Chondrocyte (in vitro differentiated cells): ENCODE results near the gene MATK. TPM values are rescaled to one million over a fixed set of nuclear protein-coding genes. Genes with fewer than 3 reads are reported as not detected.

Experiments used
- DNase-seq: peaks from one replicate; pipeline ENCODE4 v3.0.0; 2021; ENCODE audit warnings: mixed read lengths, low spot score
- H3K27ac Mint-ChIP-seq: one replicate; pipeline ENCODE4 v1.8.0; 2021; ENCODE audit warnings: mild to moderate bottlenecking, moderate library complexity, mixed read lengths; ENCODE audit not compliant: unreplicated experiment
- H3K27me3 Mint-ChIP-seq: 2 replicates; pipeline ENCODE4 v1.8.0; 2021; ENCODE audit warnings: low read depth, mixed read lengths
- H3K36me3 Mint-ChIP-seq: 2 replicates; pipeline ENCODE4 v1.8.0; 2021; ENCODE audit warnings: low read depth, mixed read lengths
- H3K4me1 Mint-ChIP-seq: 2 replicates; pipeline ENCODE4 v1.8.0; 2021; ENCODE audit warnings: low read depth, mild to moderate bottlenecking, mixed read lengths
- H3K4me3 Mint-ChIP-seq: one replicate; pipeline ENCODE4 v1.8.0; 2021; ENCODE audit warnings: mild to moderate bottlenecking, moderate library complexity, mixed read lengths; ENCODE audit not compliant: unreplicated experiment
- H3K9me3 Mint-ChIP-seq: 2 replicates; pipeline ENCODE4 v1.8.0; 2021; ENCODE audit warnings: low read depth, mixed read lengths
- total RNA-seq: library from RNA; stranded (reverse); gene quantifications from 3 replicates; pipeline ENCODE4 v1.2.1, GENCODE V29; 2021
- TF ChIP-seq, protein P1 (sequence below): fragments of 200-600 bp; sonication (generic); IDR thresholded peaks from 2 replicates; pipeline ENCODE4 v1.5.0; 2021; ENCODE audit warnings: antibody characterized with exemption, mild to moderate bottlenecking, moderate library complexity

Gene MATK
- total RNA-seq, 1 donor from 2014 or later = not detected

- H3K4me3 Mint-ChIP-seq = no peak overlapping the region
- peaks cover 26% of the 10 kb centered on the region for H3K27me3 Mint-ChIP-seq
- H3K27ac Mint-ChIP-seq = no peak overlapping the region
- no peak for DNase-seq
- TF ChIP-seq, protein P1, sequence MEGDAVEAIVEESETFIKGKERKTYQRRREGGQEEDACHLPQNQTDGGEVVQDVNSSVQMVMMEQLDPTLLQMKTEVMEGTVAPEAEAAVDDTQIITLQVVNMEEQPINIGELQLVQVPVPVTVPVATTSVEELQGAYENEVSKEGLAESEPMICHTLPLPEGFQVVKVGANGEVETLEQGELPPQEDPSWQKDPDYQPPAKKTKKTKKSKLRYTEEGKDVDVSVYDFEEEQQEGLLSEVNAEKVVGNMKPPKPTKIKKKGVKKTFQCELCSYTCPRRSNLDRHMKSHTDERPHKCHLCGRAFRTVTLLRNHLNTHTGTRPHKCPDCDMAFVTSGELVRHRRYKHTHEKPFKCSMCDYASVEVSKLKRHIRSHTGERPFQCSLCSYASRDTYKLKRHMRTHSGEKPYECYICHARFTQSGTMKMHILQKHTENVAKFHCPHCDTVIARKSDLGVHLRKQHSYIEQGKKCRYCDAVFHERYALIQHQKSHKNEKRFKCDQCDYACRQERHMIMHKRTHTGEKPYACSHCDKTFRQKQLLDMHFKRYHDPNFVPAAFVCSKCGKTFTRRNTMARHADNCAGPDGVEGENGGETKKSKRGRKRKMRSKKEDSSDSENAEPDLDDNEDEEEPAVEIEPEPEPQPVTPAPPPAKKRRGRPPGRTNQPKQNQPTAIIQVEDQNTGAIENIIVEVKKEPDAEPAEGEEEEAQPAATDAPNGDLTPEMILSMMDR = no peak
- peaks cover 5% of the 10 kb centered on the region for H3K36me3 Mint-ChIP-seq
- H3K4me1 Mint-ChIP-seq = peaks cover 3% of the 10 kb centered on the region
- H3K9me3 Mint-ChIP-seq = peaks cover 9% of the 10 kb centered on the region
Observed at GRCh38 chr19:3796358-3796757, 10.2 kb upstream of the MATK start.

DNA sequence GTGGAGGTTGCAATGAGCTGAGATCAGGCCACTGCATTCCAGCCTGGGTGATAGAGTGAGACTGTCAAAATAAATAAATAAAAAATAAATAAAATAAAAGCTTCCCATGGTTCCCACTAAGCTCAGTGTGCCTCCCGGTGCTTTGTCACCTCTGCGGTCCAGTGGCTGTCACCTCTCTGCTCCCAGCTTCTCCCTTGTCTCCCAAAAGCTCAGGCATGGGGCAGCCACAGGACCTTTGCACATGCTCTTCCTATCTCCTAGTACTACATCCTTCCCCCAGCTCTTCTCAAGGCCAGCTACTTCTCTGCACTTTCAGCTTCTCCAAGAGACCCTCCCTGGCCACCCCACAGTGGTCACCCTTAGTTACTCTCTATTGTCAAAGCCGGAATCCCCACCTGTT lies 7.6 kb upstream of the MATK start:
- Mint-ChIP-seq H3K27me3 (peaks cover 29% of the 10 kb centered on the region), H3K27ac (no peak overlapping the region), H3K9me3 (peaks cover 17% of the 10 kb centered on the region), H3K4me1 (no peaks in the 10 kb centered on the region), H3K36me3 (peaks cover 11% of the 10 kb centered on the region), H3K4me3 (no peak overlapping the region)
- DNase-seq = no peak
- TF ChIP-seq, protein P1 = no peak

DNA sequence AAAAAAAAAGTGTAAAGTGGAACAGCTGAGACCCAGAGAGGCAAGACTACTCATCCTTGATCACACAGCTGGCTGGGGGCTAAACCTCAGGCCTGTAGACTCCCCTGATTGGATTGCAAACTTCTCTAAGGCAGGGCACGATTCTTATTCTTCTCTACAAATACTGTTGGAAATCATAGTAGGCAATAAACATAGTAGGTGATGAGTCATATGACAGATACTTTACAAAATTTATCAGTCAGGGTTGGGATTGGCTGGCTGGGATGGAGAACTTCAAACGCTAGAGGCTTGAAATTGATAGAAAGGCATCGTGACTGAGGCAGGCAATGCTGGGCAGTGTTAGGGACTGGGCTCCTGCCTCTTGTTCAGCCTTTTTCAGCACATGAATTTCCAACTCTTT lies 5.9 kb upstream of the MATK start:
- Mint-ChIP-seq H3K27ac (no peak overlapping the region), H3K27me3 (peaks cover 27% of the 10 kb centered on the region), H3K36me3 (peaks cover 11% of the 10 kb centered on the region), H3K4me3 (no peak overlapping the region), H3K9me3 (peaks cover 17% of the 10 kb centered on the region), H3K4me1 (no peaks in the 10 kb centered on the region)
- DNase-seq = no peak
- TF ChIP-seq, protein P1 = no peak

DNA sequence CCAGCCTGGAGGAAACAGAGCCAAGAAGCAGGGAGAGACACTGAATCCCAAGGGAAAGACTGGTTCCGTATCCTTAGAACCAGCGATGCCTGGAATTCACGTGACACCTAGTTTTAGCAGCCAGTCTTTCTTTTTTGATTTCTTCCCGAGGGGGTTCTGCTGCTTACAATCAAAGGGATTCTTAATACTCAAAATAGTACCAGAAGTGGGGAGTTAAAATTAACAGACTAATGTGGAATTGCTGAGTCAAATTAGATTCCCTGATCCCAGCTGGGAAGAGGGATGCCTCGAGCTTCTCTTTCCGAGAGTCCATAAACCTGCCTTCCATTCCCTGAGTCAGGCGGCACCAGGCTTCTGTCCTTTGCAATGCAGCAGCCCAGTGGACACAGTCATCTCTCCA lies 4.8 kb upstream of the MATK start:
- H3K27ac Mint-ChIP-seq = no peak overlapping the region
- H3K4me1 Mint-ChIP-seq = no peaks in the 10 kb centered on the region
- peaks cover 22% of the 10 kb centered on the region for H3K27me3 Mint-ChIP-seq
- no peak overlapping the region for H3K4me3 Mint-ChIP-seq
- DNase-seq = no peak
- peaks cover 11% of the 10 kb centered on the region for H3K9me3 Mint-ChIP-seq
- TF ChIP-seq, protein P1 = no peak
- H3K36me3 Mint-ChIP-seq = peaks cover 8% of the 10 kb centered on the region

GRCh38 chr19:3790209-3790734 lies 4.1 kb upstream of the MATK start:
- Mint-ChIP-seq H3K36me3 (peaks cover 8% of the 10 kb centered on the region), H3K27me3 (peaks cover 22% of the 10 kb centered on the region), H3K4me1 (no peaks in the 10 kb centered on the region), H3K27ac (no peak overlapping the region), H3K9me3 (peaks cover 11% of the 10 kb centered on the region), H3K4me3 (no peak overlapping the region)
- no peak for DNase-seq
- TF ChIP-seq, protein P1 = no peak
